Measurements from ENCODE around the gene ARID4B. TPM values are rescaled to one million over a fixed set of nuclear protein-coding genes. Genes with fewer than 3 reads are reported as not detected.

The ARID4B gene
- total RNA-seq, 1 experiment from 2014 or later: 34.0 TPM

GRCh38 chr1:235326719-235327558 is 1.0 kb downstream of the ARID4B start:
- H3K27ac Mint-ChIP-seq: peak overlapping the region; percentile 88 to 99 (median 95)
- peak overlapping the region; percentile 72 for H3K4me2 ChIP-seq (ENCODE audit: insufficient read depth, insufficient read length, low read length)
- H2AFZ ChIP-seq (ENCODE audit: low read length): no peak overlapping the region

More at GRCh38 chr1:235326719-235327558, 1.0 kb downstream of the ARID4B start:
- no peak overlapping the region for H2BK120ac ChIP-seq (ENCODE audit: low read depth, low read length, poor library complexity, severe bottlenecking)
- WGBS (ENCODE audit: extremely low coverage, insufficient read length, low lambda C conversion rate): no CpG with 5 or more reads among the region's 78 CpGs
- H3K18ac ChIP-seq (ENCODE audit: insufficient read length, low read depth, low read length): peak overlapping the region; percentile 72
- H3K27ac ChIP-seq (ENCODE audit: insufficient read length, low read depth, low read length): no peak overlapping the region
- no peak overlapping the region for H2BK5ac ChIP-seq (ENCODE audit: insufficient read length, low read length)
- DNase-seq: peak; percentile 41
- peaks cover 43% of the 10 kb centered on the region; the same call in 1 of the 2 replicates for H3K79me2 ChIP-seq (ENCODE audit: insufficient read depth, low read length)
- Mint-ChIP-seq H3K4me3 (peak overlapping the region in 1 of 2 experiments; percentile 97; a peak in 4 of 5 replicates), H3K9me3 (no peaks in the 10 kb centered on the region), H3K4me1 (peaks cover 23 to 33% of the 10 kb centered on the region in 2 experiments), H3K27me3 (ENCODE audit: low read depth) (no peaks in the 10 kb centered on the region), H3K36me3 (ENCODE audit: insufficient read depth in 1 of 3, low read depth in 3 of 3) (peaks cover 14 to 28% (median 21%) of the 10 kb centered on the region in 3 experiments)
- peaks cover 10% of the 10 kb centered on the region for H3K23me2 ChIP-seq (ENCODE audit: insufficient read length, low read depth, low read length, poor library complexity, severe bottlenecking)
- TF ChIP-seq CTCF (conservative IDR thresholded peaks at IDR 0.05): no peak
- H3K9me3 ChIP-seq (ENCODE audit: control insufficient read depth, low read depth, low read length): no peaks in the 10 kb centered on the region
- H4K5ac ChIP-seq (ENCODE audit: insufficient read length, low read depth, low read length): no peak overlapping the region
- no peaks in the 10 kb centered on the region for H3K27me3 ChIP-seq (ENCODE audit: insufficient read depth, low read length)
- no peak overlapping the region for H4K8ac ChIP-seq (replicated peaks; ENCODE audit: insufficient read length, low read depth, low read length)
- no peak overlapping the region; the same call in 1 of the 2 replicates for H2BK15ac ChIP-seq (ENCODE audit: low read depth, low read length)
- peak overlapping the region; percentile 91 for H3K14ac ChIP-seq (ENCODE audit: insufficient read depth, low read length)
- peak overlapping the region; percentile 76 for H4K91ac ChIP-seq (ENCODE audit: insufficient read length, low read depth, low read length)
- no peak overlapping the region for H3T11ph ChIP-seq (ENCODE audit: low read length)
- no peak overlapping the region for H2BK12ac ChIP-seq (ENCODE audit: insufficient read length, low read depth, low read length)
- no peak overlapping the region for H3K56ac ChIP-seq (ENCODE audit: insufficient read length, low read depth, low read length)
- H3K4me1 ChIP-seq (ENCODE audit: insufficient read depth, low read length): no peaks in the 10 kb centered on the region
- H4K20me1 ChIP-seq (ENCODE audit: control insufficient read depth, insufficient read depth, insufficient read length): no peaks in the 10 kb centered on the region
- H3K4ac ChIP-seq (ENCODE audit: low read depth, low read length): no peak overlapping the region
- H3K9ac ChIP-seq (ENCODE audit: extremely low read depth, insufficient read length, low read length): peak overlapping the region; percentile 85
- no peak overlapping the region for H2AK5ac ChIP-seq (ENCODE audit: insufficient read length, low read length)
- H2BK20ac ChIP-seq (ENCODE audit: low read depth, low read length, poor library complexity, severe bottlenecking): no peak overlapping the region
- H3K23ac ChIP-seq (ENCODE audit: insufficient read length, low read depth, low read length): no peak overlapping the region
- peaks cover 3% of the 10 kb centered on the region for H3K79me1 ChIP-seq (ENCODE audit: insufficient read depth, low read depth, low read length, poor library complexity, severe bottlenecking)

Data from H9 (cell line).